ENCODE results near the gene FLVCR1.

Gene FLVCR1

GRCh38 chr1:212928323-212929291 is 70.5 kb downstream of the FLVCR1 start:
- no peak for TF ChIP-seq CTCF (IDR thresholded peaks at IDR 0.05; ENCODE audit: control insufficient read depth, extremely low read depth, insufficient read depth)
- H3K4me3 ChIP-seq (ENCODE audit: low read depth, low read length) = no peak overlapping the region
- DNase-seq (ENCODE audit: low read depth) = no peak

- TF ChIP-seq CTCF (IDR thresholded peaks at IDR 0.05; ENCODE audit: control insufficient read depth, extremely low read depth, insufficient read depth) = no peak
- no peak for DNase-seq (ENCODE audit: low read depth)
- H3K4me3 ChIP-seq (ENCODE audit: low read depth, low read length) = no peak overlapping the region
Measured at GRCh38 chr1:212930986-212931678, 73.1 kb downstream of the FLVCR1 start.

- no peak for DNase-seq (ENCODE audit: low read depth)
- no peak overlapping the region for H3K4me3 ChIP-seq (ENCODE audit: low read depth, low read length)
Measured at GRCh38 chr1:212933815-212934471, 75.9 kb downstream of the FLVCR1 start.

GRCh38 chr1:212935387-212935981 is 77.4 kb downstream of the FLVCR1 start:
- no peak for DNase-seq (ENCODE audit: low read depth)
- TF ChIP-seq CTCF (IDR thresholded peaks at IDR 0.05; ENCODE audit: control insufficient read depth, extremely low read depth, insufficient read depth) = no peak
- H3K4me3 ChIP-seq (ENCODE audit: low read depth, low read length) = no peak overlapping the region

More at GRCh38 chr1:212933815-212934471, 75.9 kb downstream of the FLVCR1 start:
- no peak for TF ChIP-seq CTCF (IDR thresholded peaks at IDR 0.05; ENCODE audit: control insufficient read depth, extremely low read depth, insufficient read depth)

- no peak for DNase-seq (ENCODE audit: low read depth)
- no peak for TF ChIP-seq CTCF (IDR thresholded peaks at IDR 0.05; ENCODE audit: control insufficient read depth, extremely low read depth, insufficient read depth)
- no peak overlapping the region for H3K4me3 ChIP-seq (ENCODE audit: low read depth, low read length)
Measured at GRCh38 chr1:212937034-212937433, 79.0 kb downstream of the FLVCR1 start.

GRCh38 chr1:212938846-212939245 is 80.8 kb downstream of the FLVCR1 start:
- no peak overlapping the region for H3K4me3 ChIP-seq (ENCODE audit: low read depth, low read length)
- no peak for TF ChIP-seq CTCF (IDR thresholded peaks at IDR 0.05; ENCODE audit: control insufficient read depth, extremely low read depth, insufficient read depth)
- no peak for DNase-seq (ENCODE audit: low read depth)

Data from LNCaP clone FGC (cell line).